ENCODE measurements around the gene CLEC2L. TPM values are rescaled to one million over a fixed set of nuclear protein-coding genes. Genes with fewer than 3 reads are reported as not detected.

The CLEC2L gene
- total RNA-seq, 2 donors from 2014 or later: not detected

DNA sequence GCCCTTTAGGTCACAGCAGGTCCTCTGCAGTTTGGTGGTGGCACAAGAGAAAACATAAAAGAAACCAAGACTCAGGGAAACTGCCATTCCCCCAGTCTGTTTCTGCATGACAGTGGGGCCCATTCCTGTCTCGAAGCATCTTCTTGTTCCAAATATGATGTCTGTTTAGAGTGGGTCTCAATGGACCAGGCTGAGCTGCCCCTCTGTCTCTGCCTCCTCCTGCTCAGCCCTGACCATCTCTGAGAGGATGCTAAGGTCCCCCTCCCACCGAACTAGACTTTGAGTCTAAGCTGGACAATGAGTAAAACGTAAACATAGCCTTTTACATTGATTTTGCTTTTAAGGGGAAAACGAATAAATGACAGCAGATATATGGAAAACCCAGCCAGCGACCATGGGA, 40.4 kb downstream of the CLEC2L start:
- H3K27ac ChIP-seq: no peak overlapping the region
- H3K27me3 ChIP-seq (replicated peaks; ENCODE audit: insufficient read depth): no peaks in the 10 kb centered on the region
- no peak overlapping the region for H3K4me3 ChIP-seq
- peaks cover 11% of the 10 kb centered on the region for H3K36me3 ChIP-seq
- ATAC-seq (ENCODE audit: insufficient number of reproducible peaks, low FRiP score, low read depth) (no peak), DNase-seq (ENCODE audit: low spot score) (no peak)
- no peaks in the 10 kb centered on the region for H3K4me1 ChIP-seq (ENCODE audit: control insufficient read depth in 1 of 2, low read depth in 2 of 2)
- H3K9me3 ChIP-seq: no peaks in the 10 kb centered on the region
- TF ChIP-seq, protein P1, sequence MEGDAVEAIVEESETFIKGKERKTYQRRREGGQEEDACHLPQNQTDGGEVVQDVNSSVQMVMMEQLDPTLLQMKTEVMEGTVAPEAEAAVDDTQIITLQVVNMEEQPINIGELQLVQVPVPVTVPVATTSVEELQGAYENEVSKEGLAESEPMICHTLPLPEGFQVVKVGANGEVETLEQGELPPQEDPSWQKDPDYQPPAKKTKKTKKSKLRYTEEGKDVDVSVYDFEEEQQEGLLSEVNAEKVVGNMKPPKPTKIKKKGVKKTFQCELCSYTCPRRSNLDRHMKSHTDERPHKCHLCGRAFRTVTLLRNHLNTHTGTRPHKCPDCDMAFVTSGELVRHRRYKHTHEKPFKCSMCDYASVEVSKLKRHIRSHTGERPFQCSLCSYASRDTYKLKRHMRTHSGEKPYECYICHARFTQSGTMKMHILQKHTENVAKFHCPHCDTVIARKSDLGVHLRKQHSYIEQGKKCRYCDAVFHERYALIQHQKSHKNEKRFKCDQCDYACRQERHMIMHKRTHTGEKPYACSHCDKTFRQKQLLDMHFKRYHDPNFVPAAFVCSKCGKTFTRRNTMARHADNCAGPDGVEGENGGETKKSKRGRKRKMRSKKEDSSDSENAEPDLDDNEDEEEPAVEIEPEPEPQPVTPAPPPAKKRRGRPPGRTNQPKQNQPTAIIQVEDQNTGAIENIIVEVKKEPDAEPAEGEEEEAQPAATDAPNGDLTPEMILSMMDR (IDR thresholded peaks at IDR 0.05): no peak

DNA sequence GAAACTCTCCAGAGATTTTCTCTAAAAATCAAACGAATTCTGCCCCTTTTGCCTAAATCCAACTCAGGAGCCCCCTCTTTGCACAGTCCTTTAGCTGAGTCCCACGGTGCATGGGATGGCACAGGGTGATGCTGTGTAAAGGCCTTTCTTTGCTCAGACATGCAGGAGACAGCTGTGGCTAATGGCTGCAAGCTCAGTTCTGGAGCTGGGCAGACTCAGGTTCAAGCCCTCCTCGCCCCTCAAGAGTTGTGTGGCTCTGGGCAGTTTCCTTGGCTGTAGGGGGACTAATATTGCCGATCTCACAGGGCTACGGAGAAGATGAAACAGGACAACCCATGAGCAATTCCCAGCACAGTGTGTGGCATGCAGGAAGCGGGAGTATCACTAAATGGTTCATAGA, 42.6 kb downstream of the CLEC2L start:
- Histone ChIP-seq H3K36me3 (peaks cover 18% of the 10 kb centered on the region), H3K27ac (no peak overlapping the region), H3K4me3 (no peak overlapping the region), H3K27me3 (replicated peaks; ENCODE audit: insufficient read depth) (no peaks in the 10 kb centered on the region), H3K4me1 (ENCODE audit: control insufficient read depth in 1 of 2, low read depth in 2 of 2) (no peaks in the 10 kb centered on the region), H3K9me3 (no peaks in the 10 kb centered on the region)
- DNase-seq (ENCODE audit: low spot score) (no peak), ATAC-seq (ENCODE audit: insufficient number of reproducible peaks, low FRiP score, low read depth) (no peak)
- TF ChIP-seq, protein P1 (IDR thresholded peaks at IDR 0.05): no peak

DNA sequence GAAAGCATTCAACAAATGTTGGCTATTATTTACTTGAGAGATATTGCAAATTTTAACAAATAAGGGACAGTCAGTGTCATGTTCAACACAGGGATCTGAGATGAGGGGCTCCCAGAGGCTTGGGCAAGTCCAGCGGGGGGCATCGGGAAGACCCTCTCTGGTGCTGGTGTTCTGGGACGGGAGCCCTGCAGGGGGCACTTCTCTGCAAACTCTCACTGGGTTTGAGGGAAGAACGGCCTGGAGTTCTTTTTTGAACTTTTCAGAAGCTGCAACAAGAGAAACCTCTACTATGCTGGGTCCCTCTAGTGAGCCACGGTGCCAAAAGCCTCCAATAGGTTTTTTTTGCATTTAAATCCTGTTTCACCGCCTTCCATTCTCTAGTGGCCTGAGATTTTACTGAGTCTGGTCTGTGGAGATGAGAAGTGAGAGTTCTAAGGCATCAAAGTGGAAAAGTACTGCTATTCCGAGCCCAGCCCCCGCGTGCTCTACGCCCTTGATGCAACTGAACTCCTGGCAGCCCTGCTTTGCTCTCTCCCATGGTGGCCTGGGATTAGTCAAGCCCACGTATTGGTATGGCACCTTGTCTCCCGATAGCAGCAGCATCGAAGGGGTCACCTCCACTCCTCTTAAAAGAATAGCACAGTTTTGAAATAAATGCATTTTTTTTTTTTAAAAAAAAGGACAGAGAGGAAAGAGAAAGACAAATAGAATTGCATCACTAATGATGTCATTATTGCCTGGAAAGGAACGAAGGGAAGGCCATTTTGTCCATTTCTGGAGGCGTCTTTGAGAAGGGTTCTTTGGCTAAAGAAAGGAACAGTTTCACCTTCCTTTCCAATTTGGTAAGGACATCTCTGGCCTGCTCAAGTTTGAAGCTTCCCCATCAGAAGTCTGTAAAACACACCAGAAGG, 43.5 kb downstream of the CLEC2L start:
- Histone ChIP-seq H3K9me3 (no peaks in the 10 kb centered on the region), H3K36me3 (peaks cover 20% of the 10 kb centered on the region), H3K27me3 (replicated peaks; ENCODE audit: insufficient read depth) (no peaks in the 10 kb centered on the region), H3K4me3 (no peak overlapping the region), H3K27ac (no peak overlapping the region), H3K4me1 (ENCODE audit: control insufficient read depth in 1 of 2, low read depth in 2 of 2) (no peaks in the 10 kb centered on the region)
- no peak for DNase-seq (ENCODE audit: low spot score)
- ATAC-seq (ENCODE audit: insufficient number of reproducible peaks, low FRiP score, low read depth): no peak
- TF ChIP-seq, protein P1 (IDR thresholded peaks at IDR 0.05): no peak

DNA sequence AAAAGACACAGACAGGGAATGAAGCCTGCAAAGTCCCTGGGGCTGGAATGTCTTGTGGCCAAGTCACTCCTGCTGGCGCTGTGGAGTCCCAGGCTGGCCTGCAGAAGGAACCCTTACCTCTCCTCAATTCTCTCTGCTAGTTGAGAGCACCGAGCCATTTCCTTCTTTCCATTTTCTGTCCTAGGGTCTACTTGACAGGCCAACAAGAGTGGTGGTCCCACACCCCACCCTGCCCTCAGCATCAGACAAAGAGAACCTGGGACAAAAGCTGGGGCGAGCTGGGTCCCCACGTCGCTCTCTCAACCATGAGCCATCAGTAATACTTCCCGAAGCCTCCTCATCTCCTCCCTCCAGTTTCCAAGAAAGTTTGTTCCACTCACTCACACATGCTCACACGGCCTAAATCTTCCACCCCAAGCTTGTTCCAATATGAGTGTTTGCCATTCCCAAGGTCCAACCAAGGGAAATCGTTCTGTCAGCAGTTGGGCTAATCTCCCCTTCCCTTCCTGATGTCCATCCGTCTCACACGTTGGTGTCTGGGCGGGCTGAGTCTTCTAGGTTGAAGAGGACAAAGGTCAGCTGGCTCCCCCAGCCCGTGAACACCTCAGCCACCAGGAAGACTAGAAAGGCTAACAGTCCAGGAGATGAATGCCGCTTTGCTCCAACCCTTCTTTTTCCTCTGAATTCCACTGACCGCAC, 44.3 kb downstream of the CLEC2L start:
- H3K4me3 ChIP-seq: no peak overlapping the region
- no peak for DNase-seq (ENCODE audit: low spot score)
- ATAC-seq (ENCODE audit: insufficient number of reproducible peaks, low FRiP score, low read depth): no peak
- TF ChIP-seq, protein P1 (IDR thresholded peaks at IDR 0.05): no peak
- peaks cover 20% of the 10 kb centered on the region for H3K36me3 ChIP-seq
- H3K4me1 ChIP-seq (ENCODE audit: control insufficient read depth in 1 of 2, low read depth in 2 of 2): no peaks in the 10 kb centered on the region
- no peaks in the 10 kb centered on the region for H3K9me3 ChIP-seq
- H3K27ac ChIP-seq: no peak overlapping the region
- no peaks in the 10 kb centered on the region for H3K27me3 ChIP-seq (replicated peaks; ENCODE audit: insufficient read depth)

DNA sequence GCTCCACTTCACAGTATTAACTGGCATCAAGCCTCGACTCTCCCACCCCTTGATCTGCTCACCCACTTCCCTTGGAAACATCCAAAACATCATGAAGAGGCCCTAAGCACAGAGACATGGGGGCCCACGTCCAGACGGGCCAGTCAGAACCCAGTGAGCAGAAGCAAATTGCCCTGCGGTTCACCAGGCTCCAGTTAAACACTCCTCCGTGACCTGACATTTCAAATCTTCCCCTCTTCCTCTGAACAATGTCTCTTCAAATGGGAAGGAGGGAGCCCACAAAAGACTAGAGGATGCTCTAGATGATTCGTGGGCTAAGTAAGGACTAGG, 44.8 kb downstream of the CLEC2L start:
- TF ChIP-seq, protein P1 (IDR thresholded peaks at IDR 0.05): no peak
- Histone ChIP-seq H3K27ac (no peak overlapping the region), H3K27me3 (replicated peaks; ENCODE audit: insufficient read depth) (no peaks in the 10 kb centered on the region), H3K4me3 (no peak overlapping the region), H3K9me3 (no peaks in the 10 kb centered on the region), H3K4me1 (ENCODE audit: control insufficient read depth in 1 of 2, low read depth in 2 of 2) (no peaks in the 10 kb centered on the region), H3K36me3 (peaks cover 25% of the 10 kb centered on the region)
- no peak for DNase-seq (ENCODE audit: low spot score)
- ATAC-seq (ENCODE audit: insufficient number of reproducible peaks, low FRiP score, low read depth): no peak
